Dedifferentiated amniotic fluid mesenchymal stem cell (primary cell): ENCODE measurements around the gene SLC47A2.

Experiments
- DNase-seq: peaks from one replicate; pipeline ENCODE4 v3.0.0-alpha.2; 2016; ENCODE audit errors: extremely low spot score

The SLC47A2 gene

DNA sequence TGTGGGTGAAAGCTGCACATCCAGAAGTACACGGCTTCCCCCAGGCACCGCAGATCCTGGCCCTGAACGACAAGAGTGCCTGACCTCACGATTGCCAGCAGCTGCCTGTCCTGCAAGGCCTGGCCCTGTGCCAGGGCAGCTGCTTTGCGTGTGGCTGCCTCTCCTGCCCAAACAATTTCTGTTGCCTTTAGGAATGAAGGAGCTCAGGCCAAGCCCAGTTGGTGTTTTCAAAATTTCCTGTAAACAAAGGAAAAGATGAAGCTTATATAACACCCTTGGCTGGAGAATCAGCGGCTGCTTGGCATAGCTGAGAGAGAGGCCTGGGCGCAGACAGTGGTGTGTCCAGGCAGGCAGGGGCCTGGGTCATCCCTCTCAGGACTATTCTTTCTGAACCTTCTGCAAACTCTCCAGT is 11.7 kb upstream of the SLC47A2 start:
- DNase-seq = peak; percentile 84

- DNase-seq = peak; percentile 78
These were observed 11.2 kb upstream of the SLC47A2 start for GRCh38 chr17:19727501-19728078.

GRCh38 chr17:19726631-19727376 is 10.4 kb upstream of the SLC47A2 start:
- DNase-seq = no peak

- DNase-seq = no peak
These were observed 9.1 kb upstream of the SLC47A2 start for GRCh38 chr17:19725486-19725885.

- DNase-seq = no peak
These were observed 8.4 kb upstream of the SLC47A2 start for GRCh38 chr17:19724501-19725420.

GRCh38 chr17:19723964-19724363 is 7.6 kb upstream of the SLC47A2 start:
- no peak for DNase-seq

GRCh38 chr17:19720631-19721426 is 4.4 kb upstream of the SLC47A2 start:
- DNase-seq = no peak

DNA sequence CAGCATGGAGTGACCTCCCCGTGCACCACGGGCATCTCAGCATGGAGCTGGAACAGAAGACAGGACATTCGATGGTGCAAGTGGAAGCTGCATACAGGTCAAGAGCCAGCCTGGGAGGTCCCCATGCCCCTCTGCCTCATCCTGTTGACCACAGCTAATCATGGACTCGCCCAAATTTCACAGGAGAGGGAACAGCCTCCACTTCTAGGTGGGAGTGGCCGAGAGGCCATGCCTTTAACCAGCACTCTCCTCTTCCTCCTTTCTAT is 3.8 kb upstream of the SLC47A2 start:
- DNase-seq = no peak

- DNase-seq = no peak
These were observed 3.2 kb upstream of the SLC47A2 start for GRCh38 chr17:19719355-19720209.

DNA sequence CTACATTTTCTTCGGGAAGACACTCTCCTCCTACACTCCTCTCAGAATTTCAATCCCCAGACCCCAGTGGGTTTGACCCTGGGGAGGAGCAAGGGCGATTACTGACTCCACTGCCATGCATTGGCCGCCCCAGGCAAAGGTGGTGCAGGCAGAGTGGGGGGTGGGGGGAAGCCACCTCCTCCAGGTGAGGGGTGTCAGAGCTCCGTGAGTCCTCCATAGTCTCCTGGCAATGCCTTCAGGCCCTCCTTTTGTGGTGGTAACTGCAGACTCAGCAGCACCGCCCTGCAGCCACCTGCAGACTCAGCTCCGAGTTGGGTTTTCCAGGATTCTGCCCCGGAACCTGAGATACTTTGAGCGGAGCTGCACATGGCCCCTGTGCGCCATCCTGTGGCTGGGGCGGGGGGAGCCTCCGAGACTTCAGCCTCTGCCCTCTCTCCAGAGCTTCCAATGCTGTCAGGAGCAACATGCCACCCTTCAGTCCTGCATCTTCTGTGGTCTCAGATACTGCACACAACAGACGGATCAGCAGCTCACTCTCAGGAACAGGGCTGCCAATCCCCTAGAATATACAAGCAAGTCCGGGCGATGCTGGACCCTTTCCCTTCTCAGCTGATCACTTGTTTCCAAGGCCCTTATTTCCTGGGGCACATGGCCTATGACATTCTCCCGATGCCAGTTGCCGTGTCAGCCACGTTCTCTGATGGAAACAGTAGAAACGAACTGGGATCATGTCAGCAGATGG is 2.4 kb upstream of the SLC47A2 start:
- no peak for DNase-seq

- no peak for DNase-seq
These were observed 1.7 kb upstream of the SLC47A2 start for GRCh38 chr17:19718041-19718612.

DNA sequence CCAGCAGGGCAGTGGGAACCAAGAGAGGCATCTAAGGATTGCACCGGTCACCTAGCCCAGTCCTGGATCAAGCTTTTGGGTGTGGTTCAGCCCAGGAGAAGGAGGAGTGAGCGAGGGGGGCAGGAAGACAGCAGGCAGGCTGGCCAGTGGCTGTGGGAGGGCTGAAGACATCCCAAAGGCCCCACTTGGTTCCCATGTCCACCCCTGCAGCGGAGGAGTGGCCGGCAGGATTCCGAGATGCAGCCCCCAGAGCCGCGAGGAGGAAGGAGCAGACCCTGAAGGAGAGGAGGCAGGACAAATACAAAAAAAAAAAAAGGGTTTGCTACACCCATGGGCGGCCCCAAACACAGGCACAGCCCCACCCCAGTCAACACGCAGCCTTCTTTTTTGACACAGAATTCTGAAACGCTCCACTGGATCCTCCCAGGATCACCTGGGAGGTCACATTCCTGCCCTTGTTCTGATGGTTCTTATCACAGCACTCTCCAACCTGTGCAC is 1.1 kb upstream of the SLC47A2 start:
- no peak for DNase-seq

- no peak for DNase-seq
These were observed 612 bp upstream of the SLC47A2 start for GRCh38 chr17:19717031-19717360.

- no peak for DNase-seq
These were observed 1.6 kb downstream of the SLC47A2 start for GRCh38 chr17:19714542-19715411.

DNA sequence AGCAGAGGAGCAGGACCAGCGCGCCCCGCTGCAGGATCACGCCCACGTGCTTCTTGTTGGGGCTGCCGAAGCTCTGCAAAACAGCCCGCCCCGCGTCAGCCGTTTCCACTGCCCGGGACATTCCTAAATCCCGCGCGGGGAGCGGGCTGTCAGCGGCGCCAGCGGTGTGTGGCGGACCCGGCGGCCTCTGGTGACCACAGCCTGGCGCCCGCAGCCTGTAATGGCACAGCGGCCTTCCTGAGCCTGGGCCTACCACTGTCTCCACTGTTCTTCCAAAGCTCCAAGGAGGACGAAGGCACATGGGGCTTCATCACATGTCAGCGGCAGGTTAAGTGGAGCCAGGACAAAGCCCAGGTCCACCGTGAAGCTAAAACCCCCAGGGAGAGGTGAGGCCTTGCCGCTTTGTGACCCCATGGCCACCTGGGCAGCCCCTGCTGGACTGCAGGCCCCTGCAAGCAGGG is 2.5 kb downstream of the SLC47A2 start:
- no peak for DNase-seq

GRCh38 chr17:19713462-19713861 is 2.9 kb downstream of the SLC47A2 start:
- no peak for DNase-seq

- DNase-seq = no peak
These were observed 3.9 kb downstream of the SLC47A2 start for GRCh38 chr17:19712436-19713004.

GRCh38 chr17:19709841-19710240 is 6.5 kb downstream of the SLC47A2 start:
- no peak for DNase-seq
